Fibroblast of mammary gland (primary cell): ENCODE results near the gene PCNX1.
"Not testable (repeated sequence)": the region's sequence is repeated elsewhere in the genome, so short reads cannot be mapped to it uniquely, and the experiment has no call there.

Experiments
- DNase-seq: peaks from one replicate; pipeline ENCODE4 v3.0.0-alpha.2; 2010; ENCODE audit warnings: low read depth
- H3K4me3 ChIP-seq: 2 replicates; pipeline ENCODE4 v1.5.1; 2011; ENCODE audit warnings: low read depth, mild to moderate bottlenecking, low read length, moderate library complexity; ENCODE audit not compliant: control insufficient read depth
- CTCF ChIP-seq: conservative IDR thresholded peaks from 2 replicates; pipeline ENCODE4 v1.5.1; 2011; ENCODE audit warnings: low read depth, low read length, inconsistent platforms; ENCODE audit not compliant: control insufficient read depth, insufficient read depth

Gene PCNX1

GRCh38 chr14:71062581-71063303 is 155.5 kb downstream of the PCNX1 start:
- no peak for TF ChIP-seq CTCF
- H3K4me3 ChIP-seq = no peak overlapping the region
- peak; percentile 37 for DNase-seq

GRCh38 chr14:71063351-71063750 is 156.1 kb downstream of the PCNX1 start:
- no peak overlapping the region for H3K4me3 ChIP-seq
- peak; percentile 25 for DNase-seq
- TF ChIP-seq CTCF = no peak

- H3K4me3 ChIP-seq, DNase-seq: not testable (repeated sequence)
Observed at GRCh38 chr14:71064747-71065146, 157.5 kb downstream of the PCNX1 start.

- DNase-seq = peak; percentile 64
- TF ChIP-seq CTCF = no peak
- no peak overlapping the region for H3K4me3 ChIP-seq
Observed at GRCh38 chr14:71070169-71070568, 162.9 kb downstream of the PCNX1 start.

GRCh38 chr14:71071042-71071441 is 163.8 kb downstream of the PCNX1 start:
- no peak for TF ChIP-seq CTCF
- no peak overlapping the region for H3K4me3 ChIP-seq
- no peak for DNase-seq

GRCh38 chr14:71076462-71077092 is 169.3 kb downstream of the PCNX1 start:
- no peak for TF ChIP-seq CTCF
- DNase-seq = no peak
- no peak overlapping the region for H3K4me3 ChIP-seq

GRCh38 chr14:71078500-71078899 is 171.2 kb downstream of the PCNX1 start:
- no peak for DNase-seq
- H3K4me3 ChIP-seq = no peak overlapping the region
- TF ChIP-seq CTCF = no peak
